Measurements from ENCODE around the gene EPAS1. TPM values are rescaled to one million over a fixed set of nuclear protein-coding genes. Genes with fewer than 3 reads are reported as not detected.
A peak's percentile ranks its signal among the peaks of the same experiment; 100 is the strongest.

EPAS1 gene
- total and polyA plus RNA-seq, 9 of the 15 experiments (the other 6 are each of a cell fraction or from before 2014, with no cell fraction given) = 0.25 to 11.2 (median 4.1) TPM

DNA sequence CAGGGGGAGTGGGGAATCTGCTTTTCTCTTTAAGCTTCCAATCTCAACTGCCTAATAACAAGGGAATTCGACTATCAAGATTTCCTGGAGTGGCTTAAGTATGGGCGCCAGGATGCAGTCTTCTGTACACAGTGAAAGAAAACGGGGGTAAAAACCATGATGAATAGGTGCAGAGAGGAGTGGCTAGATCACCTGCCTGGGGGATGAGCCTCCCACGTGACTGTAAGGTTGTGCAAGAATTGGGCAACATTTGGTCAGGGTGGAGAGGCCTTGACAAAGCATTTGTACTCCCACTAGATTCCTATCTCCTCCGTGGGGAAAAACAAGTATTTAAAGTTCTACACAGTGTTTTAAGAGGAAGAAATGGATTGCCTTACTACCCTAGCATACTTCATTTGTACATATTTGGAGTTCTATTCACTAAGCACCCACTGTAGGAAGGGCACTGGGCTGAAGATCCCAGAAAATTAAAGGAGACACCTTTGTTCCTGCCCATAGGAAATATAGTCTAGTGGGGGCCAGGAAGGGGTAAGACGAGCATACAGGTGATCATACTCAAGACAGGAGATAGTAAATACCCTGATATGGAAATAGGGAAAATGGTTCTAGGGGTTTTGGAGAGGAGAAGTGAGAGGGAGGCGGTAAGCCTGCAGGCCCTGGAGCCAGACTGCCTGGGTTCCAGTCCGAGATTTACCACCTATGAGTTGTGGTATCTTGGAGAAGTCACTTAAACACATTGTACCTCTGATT lies 29.2 kb downstream of the EPAS1 start (continued):
- TF ChIP-seq, protein P1, sequence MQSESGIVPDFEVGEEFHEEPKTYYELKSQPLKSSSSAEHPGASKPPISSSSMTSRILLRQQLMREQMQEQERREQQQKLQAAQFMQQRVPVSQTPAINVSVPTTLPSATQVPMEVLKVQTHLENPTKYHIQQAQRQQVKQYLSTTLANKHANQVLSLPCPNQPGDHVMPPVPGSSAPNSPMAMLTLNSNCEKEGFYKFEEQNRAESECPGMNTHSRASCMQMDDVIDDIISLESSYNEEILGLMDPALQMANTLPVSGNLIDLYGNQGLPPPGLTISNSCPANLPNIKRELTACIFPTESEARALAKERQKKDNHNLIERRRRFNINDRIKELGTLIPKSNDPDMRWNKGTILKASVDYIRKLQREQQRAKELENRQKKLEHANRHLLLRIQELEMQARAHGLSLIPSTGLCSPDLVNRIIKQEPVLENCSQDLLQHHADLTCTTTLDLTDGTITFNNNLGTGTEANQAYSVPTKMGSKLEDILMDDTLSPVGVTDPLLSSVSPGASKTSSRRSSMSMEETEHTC (IDR thresholded peaks at IDR 0.05) = peak; percentile 82
- TF ChIP-seq CXXC5 (CRISPR knock-in tag; IDR thresholded peaks at IDR 0.05) = peak; percentile 55
- peak; percentile 75 for TF ChIP-seq MYC (IDR thresholded peaks at IDR 0.05; ENCODE audit: low read depth, low read length)
- TF ChIP-seq MYC (CRISPR knock-in tag; IDR thresholded peaks at IDR 0.05; ENCODE audit: borderline replicate concordance, low read depth) = no peak
- no peak for TF ChIP-seq ZBTB33 (CRISPR knock-in tag; IDR thresholded peaks at IDR 0.05)
- no peak for TF ChIP-seq PRDM10 (IDR thresholded peaks at IDR 0.05; ENCODE audit: partially characterized antibody)
- peak; percentile 56; the same call in 1 of the 2 replicates for TF ChIP-seq TEAD4 (IDR thresholded peaks at IDR 0.05; ENCODE audit: low read length)
- no peak for TF ChIP-seq TEAD4 (CRISPR knock-in tag; IDR thresholded peaks at IDR 0.05; ENCODE audit: borderline replicate concordance)
- TF ChIP-seq RB1 (IDR thresholded peaks at IDR 0.05; ENCODE audit: low read depth) = no peak
- TF ChIP-seq PREB (CRISPR knock-in tag; IDR thresholded peaks at IDR 0.05) = 0 out of 2 replicates have a peak, but pooled peaks have one; percentile 51
